H9 (cell line): Measurements from ENCODE around the gene EXOC2. TPM values are rescaled to one million over a fixed set of nuclear protein-coding genes. Genes with fewer than 3 reads are reported as not detected.

ENCODE experiments used
- DNase-seq: peaks from one replicate; pipeline ENCODE4 v3.0.0-alpha.2; 2017
- H2AFZ ChIP-seq: one replicate; pipeline ENCODE4 v1.6.1; 2013; ENCODE audit warnings: mild to moderate bottlenecking, low read length, control low read depth, moderate library complexity
- H2AK5ac ChIP-seq: 2 replicates; pipeline ENCODE4 v1.6.1; 2013; ENCODE audit warnings: low read length, control low read depth, mixed read lengths; ENCODE audit not compliant: insufficient read length
- H2BK120ac ChIP-seq: one replicate; pipeline ENCODE4 v1.6.1; 2013; ENCODE audit warnings: low read depth, mild to moderate bottlenecking, low read length, control low read depth, inconsistent platforms; ENCODE audit not compliant: poor library complexity, severe bottlenecking
- H2BK12ac ChIP-seq: 2 replicates; pipeline ENCODE4 v1.6.1; 2013; ENCODE audit warnings: low read length, control low read depth, mixed read lengths, low read depth; ENCODE audit not compliant: insufficient read length
- H2BK15ac ChIP-seq: 2 replicates; pipeline ENCODE4 v1.6.1; 2013; ENCODE audit warnings: low read depth, low read length, control low read depth
- H2BK20ac ChIP-seq: one replicate; pipeline ENCODE4 v1.6.1; 2013; ENCODE audit warnings: low read depth, mild to moderate bottlenecking, low read length, control low read depth, inconsistent platforms; ENCODE audit not compliant: poor library complexity, severe bottlenecking
- H2BK5ac ChIP-seq: 2 replicates; pipeline ENCODE4 v1.6.1; 2013; ENCODE audit warnings: low read length, control low read depth, mixed read lengths; ENCODE audit not compliant: insufficient read length
- H3K14ac ChIP-seq: 2 replicates; pipeline ENCODE4 v1.6.1; 2013; ENCODE audit warnings: low read length, control low read depth; ENCODE audit not compliant: insufficient read depth
- H3K18ac ChIP-seq: 2 replicates; pipeline ENCODE4 v1.6.1; 2013; ENCODE audit warnings: low read depth, mild to moderate bottlenecking, mixed read lengths, low read length, control low read depth; ENCODE audit not compliant: insufficient read length
- H3K23ac ChIP-seq: 2 replicates; pipeline ENCODE4 v1.6.1; 2013; ENCODE audit warnings: low read length, control low read depth, mixed read lengths, low read depth; ENCODE audit not compliant: insufficient read length
- H3K23me2 ChIP-seq: 2 replicates; pipeline ENCODE4 v1.6.1; 2013; ENCODE audit warnings: low read depth, mild to moderate bottlenecking, mixed read lengths, low read length, control low read depth; ENCODE audit not compliant: insufficient read length, poor library complexity, severe bottlenecking
- H3K27ac ChIP-seq: 2 replicates; pipeline ENCODE4 v1.5.1; 2013; ENCODE audit warnings: low read length, control low read depth, mixed read lengths, low read depth; ENCODE audit not compliant: insufficient read length
- H3K27me3 ChIP-seq: 2 replicates; pipeline ENCODE4 v1.6.1; 2013; ENCODE audit warnings: low read length, control low read depth, inconsistent platforms; ENCODE audit not compliant: insufficient read depth
- H3K4ac ChIP-seq: 2 replicates; pipeline ENCODE4 v1.6.1; 2013; ENCODE audit warnings: low read depth, mild to moderate bottlenecking, control low read depth, inconsistent platforms, low read length, moderate library complexity
- H3K4me1 ChIP-seq: 2 replicates; pipeline ENCODE4 v1.6.1; 2013; ENCODE audit warnings: low read length, control low read depth, inconsistent platforms; ENCODE audit not compliant: insufficient read depth
- H3K4me2 ChIP-seq: 2 replicates; pipeline ENCODE4 v1.6.1; 2013; ENCODE audit warnings: low read length, control low read depth, mixed read lengths; ENCODE audit not compliant: insufficient read length, insufficient read depth
- H3K56ac ChIP-seq: 2 replicates; pipeline ENCODE4 v1.6.1; 2013; ENCODE audit warnings: low read depth, mild to moderate bottlenecking, mixed read lengths, low read length, control low read depth; ENCODE audit not compliant: insufficient read length
- H3K79me1 ChIP-seq: 2 replicates; pipeline ENCODE4 v1.6.1; 2013; ENCODE audit warnings: low read depth, mild to moderate bottlenecking, moderate library complexity, low read length, control low read depth, inconsistent platforms; ENCODE audit not compliant: insufficient read depth, poor library complexity, severe bottlenecking
- H3K79me2 ChIP-seq: 2 replicates; pipeline ENCODE4 v1.6.1; 2013; ENCODE audit warnings: low read length, control low read depth, inconsistent platforms; ENCODE audit not compliant: insufficient read depth
- H3K9ac ChIP-seq: 2 replicates; pipeline ENCODE4 v1.6.1; 2013; ENCODE audit warnings: low read length, control low read depth, mixed read lengths; ENCODE audit not compliant: insufficient read length; ENCODE audit errors: extremely low read depth
- H3K9me3 ChIP-seq: one replicate; pipeline ENCODE4 v1.6.1; 2013; ENCODE audit warnings: low read depth, low read length, inconsistent platforms; ENCODE audit not compliant: control insufficient read depth
- H3T11ph ChIP-seq: one replicate; pipeline ENCODE4 v1.6.1; 2013; ENCODE audit warnings: mild to moderate bottlenecking, low read length, control low read depth, inconsistent platforms
- H4K20me1 ChIP-seq: one replicate; pipeline ENCODE4 v1.6.1; 2013; ENCODE audit not compliant: control insufficient read depth, insufficient read length, insufficient read depth
- H4K5ac ChIP-seq: 2 replicates; pipeline ENCODE4 v1.6.1; 2013; ENCODE audit warnings: low read depth, mild to moderate bottlenecking, mixed read lengths, low read length, control low read depth; ENCODE audit not compliant: insufficient read length
- H4K8ac ChIP-seq: replicated peaks from 2 replicates; pipeline ENCODE4 v1.6.1; 2013; ENCODE audit warnings: low read length, control low read depth, mixed read lengths, low read depth; ENCODE audit not compliant: insufficient read length
- H4K91ac ChIP-seq: 2 replicates; pipeline ENCODE4 v1.6.1; 2013; ENCODE audit warnings: low read depth, mild to moderate bottlenecking, moderate library complexity, mixed read lengths, low read length, control low read depth; ENCODE audit not compliant: insufficient read length
- H3K27ac Mint-ChIP-seq, 3 experiments: 2 replicates in 2 of 3; 3 replicates in 1 of 3; pipeline ENCODE4 v1.8.0; 2020 to 2021; ENCODE audit warnings: mixed read lengths in 3 of 3, mild to moderate bottlenecking in 1 of 3, moderate library complexity in 1 of 3
- H3K27me3 Mint-ChIP-seq: 2 replicates; pipeline ENCODE4 v1.8.0; 2021; ENCODE audit warnings: low read depth, mild to moderate bottlenecking, moderate library complexity, mixed read lengths
- H3K36me3 Mint-ChIP-seq, 3 experiments: 2 replicates in 2 of 3; 3 replicates in 1 of 3; pipeline ENCODE4 v1.8.0; 2020 to 2021; ENCODE audit warnings: low read depth in 3 of 3, mixed read lengths in 3 of 3; ENCODE audit not compliant: insufficient read depth in 1 of 3
- H3K4me1 Mint-ChIP-seq, 2 experiments: 2 replicates each; pipeline ENCODE4 v1.8.0; 2020; ENCODE audit warnings: mixed read lengths in 2 of 2
- H3K4me3 Mint-ChIP-seq, 2 experiments: 2 replicates in 1 of 2; 3 replicates in 1 of 2; pipeline ENCODE4 v1.8.0; 2020 to 2021; ENCODE audit warnings: mild to moderate bottlenecking in 2 of 2, mixed read lengths in 2 of 2, moderate library complexity in 1 of 2
- H3K9me3 Mint-ChIP-seq, 2 experiments: 2 replicates in 1 of 2; 3 replicates in 1 of 2; pipeline ENCODE4 v1.8.0; 2020; ENCODE audit warnings: mild to moderate bottlenecking in 2 of 2, mixed read lengths in 2 of 2, moderate library complexity in 1 of 2
- WGBS: extraction: QIAGEN DNeasy Blood & Tissue Kit; methylation state at CpG from one replicate; pipeline ENCODE4 v1.1.7; 2013; ENCODE audit warnings: missing lambda C conversion rate, low lambda C conversion rate, mixed read lengths; ENCODE audit not compliant: insufficient read length; ENCODE audit errors: extremely low coverage; 5-methylcytosine and 5-hydroxymethylcytosine counted together
- total RNA-seq: library from RNA; stranded (reverse); gene quantifications from 2 replicates; pipeline ENCODE4 v1.2.1, GENCODE V29; 2021
- TF ChIP-seq, protein P1 (sequence below): fragments of 200-600 bp; sonication (generic); conservative IDR thresholded peaks from 3 replicates; pipeline ENCODE4 v1.8.0; 2021; ENCODE audit warnings: antibody characterized with exemption, mild to moderate bottlenecking

Gene EXOC2
- total RNA-seq, 1 experiment from 2014 or later, result 29.9 TPM

DNA sequence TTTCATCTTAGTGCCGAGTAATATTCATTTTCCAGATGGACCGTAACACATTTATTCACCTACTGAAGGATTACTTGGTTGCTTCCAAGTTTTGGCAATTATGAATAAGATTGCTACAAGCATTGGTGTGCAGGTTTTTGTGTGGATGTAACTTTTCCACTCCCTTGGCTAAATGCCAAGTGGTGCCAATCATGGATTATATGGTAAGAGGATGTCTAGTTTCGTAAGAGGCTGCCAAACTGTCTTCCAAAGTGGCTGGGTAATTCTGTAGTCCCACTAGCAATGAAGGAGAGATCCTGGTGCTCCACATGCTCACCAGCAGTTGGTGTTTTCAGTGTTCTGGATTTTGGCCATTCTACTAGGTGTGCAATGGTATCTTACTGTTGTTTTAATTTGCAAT is 184.3 kb downstream of the EXOC2 start:
- H4K91ac ChIP-seq, result no peak overlapping the region

More for the DNA sequence above, 184.3 kb downstream of the EXOC2 start:
- Histone ChIP-seq H3K18ac (no peak overlapping the region), H2BK120ac (no peak overlapping the region), H3K23me2 (no peaks in the 10 kb centered on the region), H3K23ac (no peak overlapping the region), H2BK20ac (no peak overlapping the region), H3K79me2 (no peaks in the 10 kb centered on the region), H3K79me1 (no peaks in the 10 kb centered on the region), H3K4me2 (no peak overlapping the region), H3K4ac (no peak overlapping the region), H2BK15ac (no peak overlapping the region), H3K27me3 (no peaks in the 10 kb centered on the region), H3K27ac (no peak overlapping the region), H4K5ac (no peak overlapping the region), H2BK12ac (no peak overlapping the region), H3K14ac (no peak overlapping the region), H3K9me3 (no peaks in the 10 kb centered on the region), H2AFZ (no peak overlapping the region), H3K56ac (no peak overlapping the region), H2AK5ac (no peak overlapping the region), H3K9ac (no peak overlapping the region), H2BK5ac (no peak overlapping the region), H4K20me1 (no peaks in the 10 kb centered on the region), H3K4me1 (no peaks in the 10 kb centered on the region; the same call in 1 of the 2 replicates), H3T11ph (no peak overlapping the region), H4K8ac (no peak overlapping the region)
- H3K9me3 Mint-ChIP-seq, result no peaks in the 10 kb centered on the region
- 0 out of 7 replicates have a peak, but pooled peaks cover 0 to 3% (median 1%) of the 10 kb centered on the region in 3 experiments for H3K36me3 Mint-ChIP-seq
- H3K27me3 Mint-ChIP-seq, result no peaks in the 10 kb centered on the region
- peaks cover 5 to 8% of the 10 kb centered on the region in 2 experiments for H3K4me1 Mint-ChIP-seq
- TF ChIP-seq, protein P1, sequence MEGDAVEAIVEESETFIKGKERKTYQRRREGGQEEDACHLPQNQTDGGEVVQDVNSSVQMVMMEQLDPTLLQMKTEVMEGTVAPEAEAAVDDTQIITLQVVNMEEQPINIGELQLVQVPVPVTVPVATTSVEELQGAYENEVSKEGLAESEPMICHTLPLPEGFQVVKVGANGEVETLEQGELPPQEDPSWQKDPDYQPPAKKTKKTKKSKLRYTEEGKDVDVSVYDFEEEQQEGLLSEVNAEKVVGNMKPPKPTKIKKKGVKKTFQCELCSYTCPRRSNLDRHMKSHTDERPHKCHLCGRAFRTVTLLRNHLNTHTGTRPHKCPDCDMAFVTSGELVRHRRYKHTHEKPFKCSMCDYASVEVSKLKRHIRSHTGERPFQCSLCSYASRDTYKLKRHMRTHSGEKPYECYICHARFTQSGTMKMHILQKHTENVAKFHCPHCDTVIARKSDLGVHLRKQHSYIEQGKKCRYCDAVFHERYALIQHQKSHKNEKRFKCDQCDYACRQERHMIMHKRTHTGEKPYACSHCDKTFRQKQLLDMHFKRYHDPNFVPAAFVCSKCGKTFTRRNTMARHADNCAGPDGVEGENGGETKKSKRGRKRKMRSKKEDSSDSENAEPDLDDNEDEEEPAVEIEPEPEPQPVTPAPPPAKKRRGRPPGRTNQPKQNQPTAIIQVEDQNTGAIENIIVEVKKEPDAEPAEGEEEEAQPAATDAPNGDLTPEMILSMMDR, result no peak
- WGBS, result no CpG with 5 or more reads among the region's 3 CpGs
- no peak overlapping the region for H3K27ac Mint-ChIP-seq
- no peak for DNase-seq
- no peak overlapping the region for H3K4me3 Mint-ChIP-seq
